ENCODE results near the gene LAMA2.
"Not testable (repeated sequence)": the region's sequence is repeated elsewhere in the genome, so short reads cannot be mapped to it uniquely, and the experiment has no call there.

Gene LAMA2

GRCh38 chr6:129014302-129014701, 131.4 kb downstream of the LAMA2 start:
- DNase-seq = no peak

- DNase-seq = no peak
These were observed 132.8 kb downstream of the LAMA2 start for GRCh38 chr6:129015721-129016120.

GRCh38 chr6:129016844-129017243, 133.9 kb downstream of the LAMA2 start:
- DNase-seq = no peak

DNA sequence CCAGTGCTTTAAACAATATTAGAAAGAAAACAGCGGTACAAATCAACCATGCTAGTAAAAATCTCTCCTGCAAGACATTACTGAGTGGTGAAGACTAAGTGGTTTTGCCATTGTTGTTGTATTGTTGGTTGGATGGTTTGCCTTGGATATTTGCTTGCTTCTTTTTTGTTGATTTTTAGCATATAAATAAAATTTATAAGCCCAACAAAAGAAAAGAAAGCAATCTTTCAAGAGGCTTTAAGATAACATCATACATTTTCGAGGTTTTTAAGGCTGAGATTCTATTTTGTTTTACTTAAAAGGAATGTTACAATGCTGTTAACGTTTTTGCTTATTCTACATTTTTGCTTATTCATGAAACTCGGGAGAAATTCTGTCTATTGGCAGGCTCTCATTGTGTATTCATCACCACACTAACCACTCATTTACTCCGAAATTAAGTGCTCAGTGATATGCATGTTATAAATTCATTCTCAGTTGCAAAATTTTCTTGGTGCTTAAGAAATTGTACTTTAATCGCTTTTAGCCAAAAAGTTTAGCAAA, 139.1 kb downstream of the LAMA2 start:
- no peak for DNase-seq

- no peak for DNase-seq
These were observed 143.7 kb downstream of the LAMA2 start for GRCh38 chr6:129026601-129027000.

- DNase-seq = no peak
These were observed 146.8 kb downstream of the LAMA2 start for GRCh38 chr6:129029778-129030177.

DNA sequence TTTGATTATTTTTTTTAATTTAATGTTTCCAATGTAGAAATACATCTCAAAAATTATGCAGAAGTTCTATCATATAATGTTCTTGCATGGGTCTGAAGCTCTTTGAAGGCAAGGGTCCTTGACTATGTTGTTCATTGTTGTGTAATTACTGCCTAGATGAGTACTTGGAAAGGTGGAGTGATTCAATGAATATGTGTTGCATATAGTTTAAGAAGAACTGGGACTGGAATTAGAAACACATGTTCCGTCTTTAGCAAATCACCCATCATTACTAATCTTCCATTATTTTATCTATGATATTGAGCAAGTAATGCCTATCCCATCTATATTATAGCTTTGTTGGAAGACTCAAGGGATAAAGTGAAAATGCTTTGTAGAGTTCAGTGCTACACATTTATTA, 147.3 kb downstream of the LAMA2 start:
- DNase-seq = no peak

DNA sequence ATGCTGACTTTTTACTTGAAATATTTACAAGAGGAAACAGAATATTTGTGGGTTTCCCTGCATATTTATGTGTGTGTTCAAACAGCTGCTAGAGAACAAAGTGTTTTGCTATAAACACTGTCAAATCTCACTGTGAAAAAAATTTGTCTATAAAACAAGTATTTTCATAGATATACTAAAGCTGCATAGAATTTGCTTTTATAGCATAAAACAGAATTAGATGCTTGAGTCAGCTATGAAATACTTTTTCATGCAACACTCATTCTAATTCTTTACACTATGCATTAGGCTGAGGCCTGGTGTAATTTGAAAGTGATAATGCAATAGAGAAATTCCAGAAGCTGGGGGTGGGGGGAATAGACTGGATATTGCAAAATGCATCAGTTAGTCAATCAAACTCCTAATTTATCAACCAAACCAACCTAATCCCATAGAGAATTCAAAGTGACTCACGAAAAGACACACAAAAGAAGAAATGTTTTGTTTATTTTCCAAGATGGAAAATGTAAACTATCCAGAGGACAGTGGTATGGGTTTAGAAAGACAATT, 148.2 kb downstream of the LAMA2 start:
- no peak for DNase-seq

GRCh38 chr6:129032602-129033001, 149.7 kb downstream of the LAMA2 start:
- DNase-seq = no peak

DNA sequence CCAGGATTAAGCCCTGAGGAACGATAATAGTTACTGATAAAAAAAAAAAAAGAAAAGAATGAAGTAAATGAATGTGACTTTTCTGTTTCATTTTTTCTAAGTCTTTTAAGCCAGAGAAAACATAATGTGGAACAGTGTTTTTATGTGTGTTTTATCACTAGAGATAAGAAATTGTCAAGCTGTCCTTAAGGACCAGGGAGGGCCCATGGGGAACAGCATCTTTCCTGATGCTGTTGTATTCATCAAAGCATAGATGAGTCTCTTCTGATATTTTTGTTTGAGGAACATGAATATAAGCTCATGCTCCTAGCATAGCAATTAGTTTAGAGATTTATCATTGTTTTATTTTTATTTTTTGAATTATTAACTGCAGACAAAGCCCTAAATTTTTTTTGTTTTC, 150.2 kb downstream of the LAMA2 start:
- DNase-seq = no peak

DNA sequence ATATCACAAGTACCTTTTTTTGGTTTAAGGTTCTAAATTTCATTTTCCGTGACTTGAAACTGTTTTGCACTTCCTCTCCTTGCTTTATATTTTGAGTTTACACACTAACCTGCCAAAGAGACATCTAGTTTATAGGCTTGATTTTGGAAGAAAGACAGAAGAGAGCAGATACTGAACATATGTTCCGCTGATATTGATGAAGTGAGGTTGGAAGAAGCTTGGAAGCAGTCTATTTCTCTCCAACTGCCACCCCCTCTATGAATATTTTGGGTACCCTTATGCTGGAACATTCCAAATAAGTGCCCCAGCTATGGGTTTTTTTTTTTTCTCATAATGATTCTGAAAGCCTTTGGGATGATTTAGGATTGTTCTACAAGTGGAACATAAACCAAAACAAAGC, 150.6 kb downstream of the LAMA2 start:
- no peak for DNase-seq

DNA sequence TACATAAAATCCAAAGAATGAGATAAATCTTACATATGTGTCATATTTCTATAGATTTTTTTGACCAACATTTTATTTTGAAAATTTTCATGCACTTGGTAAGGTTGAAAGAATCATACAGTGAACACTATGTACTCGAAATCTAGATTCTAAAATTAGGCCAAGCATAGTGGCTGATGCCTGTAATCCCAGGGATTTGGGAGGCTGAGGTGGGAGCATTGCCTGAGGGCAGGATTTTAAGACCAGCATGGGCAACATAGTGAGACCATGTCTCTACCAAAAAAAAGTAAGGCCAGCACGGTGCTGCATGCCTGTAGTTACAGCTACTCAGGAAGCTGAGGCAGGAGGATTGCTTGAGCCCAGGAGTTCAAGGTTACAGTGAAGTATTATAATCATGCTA, 158.6 kb downstream of the LAMA2 start:
- no peak for DNase-seq

GRCh38 chr6:129046526-129046925, 163.6 kb downstream of the LAMA2 start:
- DNase-seq = no peak

DNA sequence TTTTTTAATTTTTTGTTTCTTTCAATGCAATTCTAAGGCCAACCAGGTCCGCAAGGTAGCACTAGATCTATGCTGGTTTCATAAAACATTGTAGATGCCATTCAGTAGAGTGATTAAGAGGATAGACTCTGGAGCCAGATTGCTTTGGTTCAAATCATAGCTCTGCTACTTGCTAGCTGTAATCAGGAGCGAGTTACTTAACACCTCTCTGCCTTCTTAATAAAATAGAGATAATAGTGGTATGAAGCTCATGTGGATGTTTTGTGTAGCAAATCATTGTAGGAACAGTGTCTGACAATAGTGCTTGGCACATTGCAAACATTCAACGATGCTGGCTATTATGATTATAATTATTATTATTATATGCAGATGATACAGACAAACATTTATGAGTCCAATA, 164.9 kb downstream of the LAMA2 start:
- no peak for DNase-seq

DNA sequence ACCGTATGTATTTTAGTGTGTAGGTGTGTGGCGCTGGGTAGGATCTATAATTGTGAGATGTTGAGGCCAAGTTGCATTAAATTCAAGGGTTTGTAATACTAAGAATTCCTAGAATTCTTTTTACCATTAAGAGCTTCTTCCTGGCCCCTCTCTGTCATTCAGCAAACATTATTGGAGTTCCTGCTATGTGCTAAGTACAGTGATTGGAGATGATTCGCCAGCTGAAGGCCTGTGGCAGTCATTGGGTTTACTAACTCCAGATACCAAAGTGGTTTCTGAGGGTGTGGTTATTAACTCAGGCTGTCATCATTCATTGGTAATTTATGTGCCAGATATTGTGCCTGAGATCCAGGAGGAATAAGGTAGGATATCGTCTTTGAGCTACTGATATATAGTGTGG, 167.1 kb downstream of the LAMA2 start:
- no peak for DNase-seq

DNA sequence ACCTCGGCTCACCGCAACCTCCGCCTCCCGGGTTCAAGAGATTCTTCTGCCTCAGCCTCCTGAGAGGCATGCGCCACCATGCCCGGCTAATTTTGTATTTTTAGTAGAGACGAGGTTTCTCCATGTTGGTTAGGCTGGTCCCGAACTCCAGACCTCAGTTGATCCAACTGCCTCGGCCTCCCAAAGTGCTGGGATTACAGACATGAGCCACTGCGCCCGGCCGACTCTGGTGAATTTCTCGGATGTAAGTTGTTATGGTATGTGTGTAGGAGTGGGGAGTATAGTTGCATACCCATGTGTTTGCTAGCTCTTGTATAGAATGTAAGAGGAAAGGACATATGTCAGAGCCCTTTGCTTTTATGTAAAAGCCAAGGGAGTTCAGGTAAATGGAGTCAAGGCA, 170.2 kb downstream of the LAMA2 start:
- DNase-seq = not testable (repeated sequence)

DNA sequence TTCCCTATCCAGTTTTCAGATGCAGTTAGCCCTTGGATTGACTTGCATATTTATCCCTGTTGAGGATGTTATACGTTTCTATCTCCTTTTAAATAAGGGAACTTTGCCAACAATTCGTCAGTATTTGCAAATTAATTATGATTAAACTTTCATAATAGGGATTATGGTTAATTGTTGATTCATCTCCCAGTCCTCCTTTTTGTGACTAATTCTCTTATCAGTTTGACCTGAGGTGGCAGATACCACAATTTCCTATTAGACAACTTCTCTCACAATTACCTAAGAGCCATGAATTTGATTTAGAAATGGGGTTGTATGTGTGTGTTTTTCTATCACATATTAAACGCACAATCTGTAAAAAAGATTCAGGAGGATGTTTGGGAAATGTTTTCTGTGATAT, 172.9 kb downstream of the LAMA2 start:
- DNase-seq = no peak

GRCh38 chr6:129059650-129060049, 176.7 kb downstream of the LAMA2 start:
- no peak for DNase-seq

DNA sequence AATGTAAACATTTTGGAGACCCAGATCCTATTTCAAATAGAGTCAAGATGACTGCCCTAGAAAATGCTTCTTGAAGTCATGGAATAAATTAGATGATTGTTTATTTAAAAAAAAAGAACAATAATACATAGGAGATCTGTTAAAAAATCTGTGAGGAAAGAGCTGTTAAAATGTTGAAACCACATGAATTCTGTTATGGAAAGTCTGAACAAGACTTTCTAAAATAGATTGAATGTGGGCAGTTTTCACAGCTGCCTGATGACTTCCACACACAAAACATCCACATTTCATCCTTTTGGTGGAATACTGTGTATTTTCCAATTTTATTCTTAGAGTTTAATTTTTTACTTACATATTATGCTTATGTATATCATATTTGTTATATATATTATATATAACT, 186.1 kb downstream of the LAMA2 start:
- no peak for DNase-seq

- no peak for DNase-seq
These were observed 190.1 kb downstream of the LAMA2 start for GRCh38 chr6:129073051-129073450.

DNA sequence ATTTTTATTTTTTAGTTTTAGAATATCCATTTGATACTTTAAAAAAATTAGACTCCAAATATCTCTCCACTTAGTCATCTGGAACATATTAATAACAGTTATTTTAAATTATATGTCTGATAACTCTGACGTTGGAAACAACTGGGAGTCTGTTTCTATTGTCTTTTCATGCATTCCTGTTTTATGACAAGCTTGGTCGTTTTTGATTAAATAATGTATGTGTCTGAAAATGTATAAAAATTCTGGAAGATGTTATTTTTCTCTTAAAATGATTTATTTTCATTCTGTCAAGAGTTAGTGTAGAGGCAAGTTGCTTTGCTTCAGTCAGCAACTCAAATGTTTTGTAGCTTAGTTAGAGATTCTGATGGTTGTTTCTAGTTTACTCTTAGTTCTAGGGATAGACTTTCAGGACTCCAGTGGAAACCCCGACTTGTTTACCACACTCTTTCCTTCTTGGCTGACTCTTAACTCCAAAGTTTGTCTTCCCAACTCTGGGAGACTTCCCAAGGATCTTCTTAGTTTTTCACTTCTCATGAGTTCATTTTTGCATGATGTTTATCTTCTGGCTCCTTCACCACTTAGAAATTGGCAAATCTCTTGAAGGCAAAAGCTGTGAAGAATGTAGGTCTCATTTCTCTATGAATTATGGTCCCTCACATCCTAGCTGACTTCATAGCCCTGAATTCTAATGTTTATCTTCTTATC, 190.9 kb downstream of the LAMA2 start:
- DNase-seq = no peak

GRCh38 chr6:129084406-129084805, 201.5 kb downstream of the LAMA2 start:
- no peak for DNase-seq

DNA sequence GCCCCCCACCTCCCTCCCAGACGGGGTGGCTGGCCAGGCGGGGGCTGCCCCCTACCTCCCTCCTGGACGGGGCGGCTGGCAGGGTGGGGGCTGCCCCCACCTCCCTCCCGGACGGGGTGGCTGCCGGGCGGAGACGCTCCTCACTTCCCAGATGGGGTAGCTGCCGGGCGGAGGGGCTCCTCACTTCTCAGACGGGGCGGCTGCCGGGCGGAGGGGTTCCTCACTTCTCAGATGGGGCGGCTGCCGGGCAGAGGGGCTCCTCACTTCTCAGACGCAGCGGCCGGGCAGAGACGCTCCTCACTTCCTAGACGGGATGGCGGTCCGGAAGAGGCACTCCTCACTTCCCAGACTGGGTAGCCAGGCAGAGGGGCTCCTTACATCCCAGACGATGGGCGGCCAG, 205.5 kb downstream of the LAMA2 start:
- not testable (repeated sequence) for DNase-seq

DNA sequence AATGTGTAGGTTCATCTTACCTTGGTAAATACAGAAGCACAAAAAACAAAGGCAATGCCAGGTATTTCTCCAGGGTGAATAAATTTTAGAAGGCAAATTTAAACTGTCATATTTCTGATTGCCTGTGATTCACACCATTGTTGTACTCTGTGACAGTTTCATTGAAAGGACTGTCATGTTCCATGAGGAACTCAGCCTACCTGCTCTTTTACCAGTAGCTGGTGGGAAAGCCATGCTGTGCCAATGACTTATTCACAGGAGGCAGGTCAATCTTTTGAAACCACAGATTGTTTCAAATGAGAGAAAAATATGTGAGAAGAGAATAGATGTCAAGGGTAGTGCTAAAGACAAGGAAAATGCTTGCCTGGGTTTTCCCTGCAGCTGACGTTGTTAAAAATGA, 206.4 kb downstream of the LAMA2 start:
- no peak for DNase-seq

- DNase-seq = no peak
These were observed 211.2 kb downstream of the LAMA2 start for GRCh38 chr6:129094147-129094546.
